GM13976 (cell line): ENCODE measurements around the gene UBAP1L.

ENCODE experiments used
- DNase-seq: peaks from one replicate; pipeline ENCODE4 v3.0.0; 2012; ENCODE audit warnings: low spot score
- in situ Hi-C: fragments of 300-500 bp; cut with MboI; formaldehyde crosslinking; loops from one replicate; pipeline ENCODE4 v1.12.0; 2022; ENCODE audit warnings: low sequenced_read_pairs, mixed read lengths, inconsistent platforms; ENCODE audit not compliant: unreplicated experiment
- TF ChIP-seq, protein P1 (sequence below): IDR thresholded peaks from 2 replicates; pipeline ENCODE4 v1.5.1; 2012; ENCODE audit warnings: borderline replicate concordance, mild to moderate bottlenecking; ENCODE audit not compliant: insufficient read depth; ENCODE audit errors: extremely low read depth, missing control alignments, control extremely low read depth

The UBAP1L gene

DNA sequence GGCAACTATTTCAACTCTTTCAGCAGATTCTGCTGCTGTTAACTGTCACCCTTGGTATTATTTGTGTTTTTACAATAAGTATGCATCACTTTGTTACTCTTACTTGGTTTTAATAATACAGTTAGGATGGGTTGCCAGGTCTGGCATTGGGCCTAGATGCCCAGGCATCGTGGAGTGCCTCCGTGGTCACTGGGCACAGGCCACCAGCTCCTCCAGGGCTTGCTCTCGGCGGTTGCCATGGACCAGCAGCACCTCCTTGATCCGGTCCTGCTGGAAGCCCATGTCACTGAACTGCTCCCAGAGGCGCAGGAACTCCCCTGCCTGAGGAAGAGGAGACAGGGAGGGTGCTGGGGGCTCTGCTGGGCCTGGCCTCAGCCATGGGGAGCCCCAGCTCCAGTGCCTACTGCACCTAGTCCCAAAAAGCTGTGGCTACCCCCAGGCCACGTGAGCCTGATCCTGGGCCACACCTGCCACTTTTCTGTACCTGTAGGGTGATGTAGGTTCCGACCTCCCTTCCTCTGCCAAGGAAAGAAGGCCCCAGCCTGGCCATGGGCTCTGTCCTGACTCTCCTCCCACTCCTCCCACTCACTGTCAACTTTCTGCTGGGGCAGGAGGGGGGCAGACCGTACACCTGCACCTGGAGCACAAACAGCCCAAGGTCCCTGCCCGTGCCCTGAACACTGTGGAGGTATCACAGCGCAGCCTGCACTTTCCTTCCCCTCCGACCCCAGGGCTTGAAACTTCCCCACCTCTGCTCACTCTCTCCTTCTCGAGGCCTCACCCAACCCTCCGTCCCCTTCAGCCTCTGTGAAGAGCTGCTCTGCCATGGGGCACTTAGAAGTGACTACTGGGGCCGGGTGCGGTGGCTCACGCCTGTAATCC is 21.8 kb downstream of the UBAP1L start:
- TF ChIP-seq, protein P1, sequence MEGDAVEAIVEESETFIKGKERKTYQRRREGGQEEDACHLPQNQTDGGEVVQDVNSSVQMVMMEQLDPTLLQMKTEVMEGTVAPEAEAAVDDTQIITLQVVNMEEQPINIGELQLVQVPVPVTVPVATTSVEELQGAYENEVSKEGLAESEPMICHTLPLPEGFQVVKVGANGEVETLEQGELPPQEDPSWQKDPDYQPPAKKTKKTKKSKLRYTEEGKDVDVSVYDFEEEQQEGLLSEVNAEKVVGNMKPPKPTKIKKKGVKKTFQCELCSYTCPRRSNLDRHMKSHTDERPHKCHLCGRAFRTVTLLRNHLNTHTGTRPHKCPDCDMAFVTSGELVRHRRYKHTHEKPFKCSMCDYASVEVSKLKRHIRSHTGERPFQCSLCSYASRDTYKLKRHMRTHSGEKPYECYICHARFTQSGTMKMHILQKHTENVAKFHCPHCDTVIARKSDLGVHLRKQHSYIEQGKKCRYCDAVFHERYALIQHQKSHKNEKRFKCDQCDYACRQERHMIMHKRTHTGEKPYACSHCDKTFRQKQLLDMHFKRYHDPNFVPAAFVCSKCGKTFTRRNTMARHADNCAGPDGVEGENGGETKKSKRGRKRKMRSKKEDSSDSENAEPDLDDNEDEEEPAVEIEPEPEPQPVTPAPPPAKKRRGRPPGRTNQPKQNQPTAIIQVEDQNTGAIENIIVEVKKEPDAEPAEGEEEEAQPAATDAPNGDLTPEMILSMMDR: no peak
- in situ Hi-C loops: no loop called here
- DNase-seq: no peak

DNA sequence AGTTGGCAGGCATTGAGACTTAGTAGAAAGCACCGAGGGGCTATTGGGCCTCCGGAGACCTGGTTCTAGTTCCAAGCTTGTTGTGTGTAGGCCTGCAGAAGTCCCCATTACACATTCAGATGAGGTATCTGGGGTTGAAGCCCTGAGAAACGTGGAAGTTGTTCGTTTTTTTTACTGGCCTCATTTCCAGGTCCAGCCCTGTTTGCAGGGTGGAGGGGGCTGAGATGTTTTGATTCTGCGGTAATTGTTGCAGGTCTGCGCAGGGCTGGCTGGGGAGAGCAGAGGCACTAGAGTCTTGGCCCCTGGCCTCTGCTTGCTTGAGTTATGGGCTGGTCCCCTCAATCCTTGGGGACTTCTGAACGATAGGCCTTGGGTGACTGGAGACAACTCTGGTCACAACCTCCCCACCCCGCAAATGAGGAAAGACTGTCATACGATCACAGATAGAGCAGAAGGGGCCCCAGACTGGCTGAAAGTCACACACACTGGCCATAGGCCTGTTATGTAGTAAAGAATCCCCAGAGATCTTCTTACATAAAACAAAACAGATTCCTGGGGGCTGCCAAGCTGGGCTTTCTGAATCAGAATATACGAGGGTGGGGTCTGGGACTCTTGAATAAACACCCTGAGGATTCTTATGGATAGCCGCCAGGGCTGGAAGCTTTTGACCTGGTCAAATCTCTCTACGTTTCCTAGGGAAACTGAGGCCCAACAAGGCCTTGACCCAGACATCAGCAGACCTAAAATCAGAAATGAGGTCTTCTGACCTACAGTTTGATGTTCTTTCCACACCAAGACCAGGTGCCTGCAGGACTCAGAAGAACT is 22.8 kb downstream of the UBAP1L start:
- TF ChIP-seq, protein P1: no peak
- DNase-seq: no peak
- in situ Hi-C loops: no loop called here

DNA sequence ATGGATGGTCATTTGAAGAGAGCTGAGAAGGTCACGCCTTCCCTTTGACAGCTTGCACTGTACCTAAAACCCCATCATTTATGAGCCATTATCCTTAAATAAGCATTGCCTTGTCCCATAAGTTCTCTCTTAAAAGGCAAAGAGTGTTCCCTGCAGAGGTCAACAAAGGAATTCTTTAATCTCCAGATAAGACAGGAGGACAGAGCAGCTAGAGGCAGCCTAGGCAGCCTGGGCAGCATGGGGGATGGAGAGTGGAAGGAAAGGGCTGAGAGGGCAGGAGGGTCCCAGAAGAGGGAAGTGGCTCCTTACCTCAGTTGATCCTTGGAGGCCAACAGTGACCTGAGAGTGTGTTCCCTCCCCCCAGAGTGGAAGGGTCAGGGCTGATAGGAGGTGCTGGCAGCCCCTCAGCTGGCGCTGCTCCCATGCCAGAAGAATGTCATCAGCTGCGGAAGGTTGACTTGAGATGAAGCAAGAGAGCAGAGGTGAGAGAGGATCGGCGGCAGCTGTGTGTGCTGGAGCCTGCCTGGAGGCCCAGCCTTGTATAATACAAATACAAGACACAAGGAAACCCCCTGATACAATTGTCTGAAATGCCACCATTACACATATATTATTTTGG is 25.7 kb downstream of the UBAP1L start:
- TF ChIP-seq, protein P1: no peak
- in situ Hi-C loops: no loop called here
- DNase-seq: no peak

DNA sequence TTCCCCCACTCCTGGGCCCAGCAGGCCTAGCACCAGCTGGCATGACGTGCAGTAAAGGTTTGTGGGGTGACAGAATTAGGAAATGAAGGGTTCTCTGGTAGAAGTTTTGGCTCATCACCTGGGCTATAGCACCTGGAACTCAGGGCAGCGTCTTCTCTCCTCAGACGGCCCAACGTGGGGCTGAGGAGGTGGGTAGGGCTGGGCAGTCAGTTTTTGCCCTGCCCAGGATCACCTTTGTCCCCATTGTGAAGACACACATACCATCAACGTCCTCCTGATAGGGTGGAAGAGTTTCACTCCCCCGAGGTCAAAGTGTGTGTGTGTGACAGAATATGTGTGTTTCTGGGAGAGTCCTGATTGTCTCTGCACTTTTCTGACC is 26.4 kb downstream of the UBAP1L start:
- DNase-seq: no peak
- in situ Hi-C loops: no loop called here
- TF ChIP-seq, protein P1: no peak

DNA sequence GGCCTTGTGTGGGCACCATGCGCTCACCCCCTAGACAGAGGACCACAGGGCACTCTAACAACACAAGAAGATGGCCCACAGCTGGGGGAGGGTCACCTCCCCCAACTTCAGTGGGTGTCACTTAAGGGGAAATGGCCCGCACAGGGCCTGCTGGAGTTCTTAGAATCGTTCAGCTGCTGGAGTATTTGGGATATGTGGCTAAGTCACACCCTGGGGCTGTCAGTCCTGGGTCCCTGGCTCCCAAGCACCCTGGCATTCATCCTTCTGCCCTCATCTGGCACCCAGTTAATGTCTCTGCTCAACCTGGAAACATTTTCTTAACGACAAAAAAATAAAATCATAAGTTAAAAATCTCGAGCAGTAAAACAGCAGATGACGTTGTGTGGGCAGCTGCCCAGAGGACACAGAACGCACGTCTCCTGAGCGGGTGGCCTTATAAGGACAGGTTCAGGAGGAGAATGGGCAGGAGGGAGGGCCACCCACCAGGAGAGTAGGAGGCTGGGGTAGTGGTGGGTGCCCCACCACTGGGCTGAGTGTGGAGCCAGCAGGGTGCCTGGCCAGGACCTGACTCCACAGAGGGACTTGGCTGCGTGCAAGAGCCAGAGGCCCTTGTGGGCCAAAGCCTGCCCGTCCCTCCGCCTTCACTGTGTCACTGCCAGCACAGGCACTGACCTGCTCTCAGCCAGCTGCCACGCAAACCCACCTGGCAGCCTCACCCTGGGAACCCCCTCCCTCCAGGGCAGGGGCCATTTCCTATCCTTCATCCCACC is 26.9 kb downstream of the UBAP1L start:
- TF ChIP-seq, protein P1: no peak
- in situ Hi-C loops: no loop called here
- DNase-seq: no peak

DNA sequence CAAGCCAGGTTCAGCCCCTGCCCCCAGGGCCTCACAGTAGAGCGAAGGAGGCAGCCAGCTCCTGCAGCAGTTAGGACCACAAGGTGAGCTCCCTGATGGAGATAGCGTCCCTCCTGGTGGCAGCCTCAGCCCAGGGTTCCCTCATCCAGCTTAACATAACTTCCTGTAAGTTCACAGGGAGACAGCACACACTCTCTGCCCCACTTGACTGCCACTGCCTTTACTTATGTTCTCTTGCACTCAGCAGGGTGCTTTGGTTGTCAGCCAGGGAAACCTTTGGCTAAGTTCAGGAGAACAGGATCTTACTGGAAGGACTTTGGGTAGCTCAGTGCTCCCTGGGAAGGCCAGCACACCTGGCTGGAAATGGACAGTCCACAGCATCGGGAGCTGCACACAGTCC is 27.6 kb downstream of the UBAP1L start:
- DNase-seq: no peak
- TF ChIP-seq, protein P1: no peak
- in situ Hi-C loops: no loop called here
